Testis (tissue), 3 donors: ENCODE measurements around the gene FOXN3. TPM values are rescaled to one million over a fixed set of nuclear protein-coding genes. Genes with fewer than 3 reads are reported as not detected.

Experiments used
- DNase-seq: peaks from one replicate; pipeline ENCODE4 v3.0.0-alpha.2; 2019
- H3K27ac ChIP-seq, 2 donors: fragments of 200-600 bp; sonication (generic); one replicate each; pipeline ENCODE4 v1.5.1; 2019
- H3K27me3 ChIP-seq: fragments of 200-600 bp; sonication (generic); one replicate; pipeline ENCODE4 v1.5.1; 2019
- H3K36me3 ChIP-seq: fragments of 200-600 bp; sonication (generic); one replicate; pipeline ENCODE4 v1.5.1; 2017; ENCODE audit warnings: low read depth; ENCODE audit errors: missing control alignments
- H3K4me1 ChIP-seq: fragments of 200-600 bp; sonication (generic); one replicate; pipeline ENCODE4 v1.5.1; 2019
- H3K4me3 ChIP-seq, 2 donors: fragments of 200-600 bp; sonication (generic); one replicate each; pipeline ENCODE4 v1.5.1; 2017 to 2019
- H3K9me3 ChIP-seq: fragments of 200-600 bp; sonication (generic); one replicate; pipeline ENCODE4 v1.5.1; 2017
- CTCF ChIP-seq, 3 experiments: fragments of 450-650 bp in 2 of 3; fragments of 200-600 bp in 1 of 3; sonication (generic) in 1 of 3; IDR thresholded peaks; one replicate each; pipeline ENCODE4 v1.5.1; 2016 to 2019; ENCODE audit warnings: antibody characterized with exemption in 3 of 3, mild to moderate bottlenecking in 2 of 3, moderate library complexity in 1 of 3
- POLR2A ChIP-seq: fragments of 450-650 bp; IDR thresholded peaks from one replicate; pipeline ENCODE4 v1.6.1; 2017; ENCODE audit warnings: antibody characterized with exemption, mild to moderate bottlenecking, moderate library complexity
- WGBS, 2 donors: methylation state at CpG; one replicate each; pipeline ENCODE4 v1.1.5; 2018; 5-methylcytosine and 5-hydroxymethylcytosine counted together
- intact Hi-C: fragments of 100-400 bp; cut with DNase I; formaldehyde crosslinking; loops from one replicate; pipeline ENCODE4 v1.15.1; 2023; ENCODE audit warnings: low total_unique reads
- polyA plus RNA-seq: library from polyadenylated mRNA; stranded (reverse); fragments of 350-450 nt; fragmentation: Illumina TruSeq; extraction: RNeasy Lipid Tissue Mini Kit (QIAGEN cat#74804); gene quantifications from one replicate; pipeline ENCODE4 v1.2.3, GENCODE V29; 2014; ENCODE audit warnings: low read depth, low replicate concordance; ENCODE audit not compliant: insufficient read depth
- total RNA-seq, 2 donors: library from RNA; depleted of rRNA; stranded (reverse); fragments of >200 nt; gene quantifications; one replicate each; pipeline ENCODE4 v1.2.3, GENCODE V29; 2016

Gene FOXN3
- total and polyA plus RNA-seq, 3 donors from 2014 or later: 40.7 to 103 (median 100) TPM

- Histone ChIP-seq H3K9me3 (no peaks in the 10 kb centered on the region), H3K4me1 (no peaks in the 10 kb centered on the region), H3K27ac (no peak overlapping the region), H3K27me3 (no peaks in the 10 kb centered on the region), H3K36me3 (no peaks in the 10 kb centered on the region), H3K4me3 (no peak overlapping the region)
- 86 to 94% methylated on average over 9 of the region's 9 CpGs for WGBS, 2 donors
- no peak for TF ChIP-seq CTCF (IDR thresholded peaks at IDR 0.05)
- TF ChIP-seq POLR2A: no peak
- DNase-seq: no peak
- intact Hi-C loops: no loop called here
Observed at GRCh38 chr14:89110110-89110509, 306.9 kb downstream of the FOXN3 start.

- no peak for DNase-seq
Observed at GRCh38 chr14:89108608-89109007, 308.4 kb downstream of the FOXN3 start.

GRCh38 chr14:89107626-89108025 lies 309.4 kb downstream of the FOXN3 start:
- H3K9me3 ChIP-seq: no peaks in the 10 kb centered on the region
- H3K4me3 ChIP-seq: no peak overlapping the region
- TF ChIP-seq POLR2A (no peak), CTCF (IDR thresholded peaks at IDR 0.05) (no peak)
- H3K27ac ChIP-seq: no peak overlapping the region
- DNase-seq: no peak
- no peaks in the 10 kb centered on the region for H3K36me3 ChIP-seq
- intact Hi-C loops: no loop called here
- 82 to 85% methylated on average over 5 of the region's 5 CpGs for WGBS, 2 donors
- no peaks in the 10 kb centered on the region for H3K27me3 ChIP-seq
- H3K4me1 ChIP-seq: no peaks in the 10 kb centered on the region

More at GRCh38 chr14:89108608-89109007, 308.4 kb downstream of the FOXN3 start:
- WGBS, 2 donors: 90 to 91% methylated on average over 4 of the region's 4 CpGs
- H3K36me3 ChIP-seq: no peaks in the 10 kb centered on the region
- no peaks in the 10 kb centered on the region for H3K27me3 ChIP-seq
- H3K4me3 ChIP-seq: no peak overlapping the region
- H3K4me1 ChIP-seq: no peaks in the 10 kb centered on the region
- H3K9me3 ChIP-seq: no peaks in the 10 kb centered on the region
- intact Hi-C loops: no loop called here
- no peak overlapping the region for H3K27ac ChIP-seq
- no peak for TF ChIP-seq CTCF (IDR thresholded peaks at IDR 0.05)
- TF ChIP-seq POLR2A: no peak
